ENCODE results near the gene BNIP5.
A peak's percentile ranks its signal among the peaks of the same experiment; 100 is the strongest.

BNIP5 gene

GRCh38 chr6:36319436-36319762 lies 17.3 kb downstream of the BNIP5 start (continued):
- TF ChIP-seq, protein P1, sequence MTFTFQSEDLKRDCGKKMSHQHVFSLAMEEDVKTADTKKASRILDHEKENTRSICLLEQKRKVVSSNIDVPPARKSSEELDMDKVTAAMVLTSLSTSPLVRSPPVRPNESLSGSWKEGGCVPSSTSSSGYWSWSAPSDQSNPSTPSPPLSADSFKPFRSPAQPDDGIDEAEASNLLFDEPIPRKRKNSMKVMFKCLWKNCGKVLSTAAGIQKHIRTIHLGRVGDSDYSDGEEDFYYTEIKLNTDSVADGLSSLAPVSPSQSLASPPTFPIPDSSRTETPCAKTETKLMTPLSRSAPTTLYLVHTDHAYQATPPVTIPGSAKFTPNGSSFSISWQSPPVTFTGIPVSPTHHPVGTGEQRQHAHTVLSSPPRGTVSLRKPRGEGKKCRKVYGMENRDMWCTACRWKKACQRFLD (tag by site-specific recombination; IDR thresholded peaks at IDR 0.05): no peak
- TF ChIP-seq ZBTB1 (tag by site-specific recombination; IDR thresholded peaks at IDR 0.05) (no peak), ZNF580 (tag by site-specific recombination; IDR thresholded peaks at IDR 0.05) (no peak), ZNF548 (tag by site-specific recombination; IDR thresholded peaks at IDR 0.05) (no peak), ZNF280C (tag by site-specific recombination; IDR thresholded peaks at IDR 0.05) (no peak), HOXA7 (CRISPR knock-in tag; IDR thresholded peaks at IDR 0.05; ENCODE audit: borderline replicate concordance) (no peak), ZBTB21 (tag by site-specific recombination; IDR thresholded peaks at IDR 0.05) (no peak), ZNF211 (tag by site-specific recombination; IDR thresholded peaks at IDR 0.05; ENCODE audit: low read depth) (no peak)

DNA sequence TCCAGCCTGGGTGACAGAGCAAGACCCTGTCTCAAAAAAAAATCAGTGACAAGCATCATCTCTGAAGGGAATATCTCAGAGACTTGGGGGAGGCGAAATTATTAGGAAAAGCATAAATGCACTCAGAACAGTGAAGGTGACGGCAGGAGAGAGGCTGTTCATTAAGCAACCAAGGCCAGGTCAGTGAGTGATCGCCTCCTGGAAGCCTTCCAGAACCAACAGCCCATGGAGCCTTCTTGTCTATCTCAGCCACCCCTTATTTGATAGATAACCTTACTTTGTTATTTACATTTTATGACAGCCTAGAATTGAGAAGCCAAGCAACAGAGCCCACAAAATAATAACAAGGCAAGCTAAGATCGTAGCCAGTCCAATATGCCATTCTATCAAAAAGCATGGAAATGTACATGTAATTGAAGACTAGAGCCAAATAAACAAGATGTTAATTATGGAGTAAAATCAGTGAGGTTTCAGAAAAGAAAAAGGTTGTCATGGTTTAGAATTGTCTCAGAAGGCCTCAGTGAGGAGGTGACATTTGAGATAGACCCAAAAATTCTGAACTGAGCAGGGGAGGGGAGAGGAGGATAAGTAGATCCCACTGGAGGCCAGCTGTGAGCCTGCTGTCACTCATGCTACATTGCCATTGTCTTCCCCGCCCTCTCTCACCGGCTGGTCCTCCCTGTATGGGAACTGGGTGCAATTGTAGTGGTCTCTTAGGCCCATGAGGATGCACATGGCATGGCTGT lies 17.8 kb downstream of the BNIP5 start:
- CTCF ChIA-PET: interaction anchor here (0.8 to 8.1 kb wide), 5 partner anchors 10 to 43 kb away, joined by 3 to 83 read pairs (median 5); no protein-coding TSS in a partner anchor
- POLR2A ChIA-PET: interaction anchor here (0.5 kb wide), 1 partner anchor 290 kb away, joined by 3 read pairs; no protein-coding TSS in a partner anchor

More for the DNA sequence above, 17.8 kb downstream of the BNIP5 start:
- peak overlapping the region; percentile 26; the same call in 1 of the 2 replicates for H3K27ac ChIP-seq (ENCODE audit: extremely low read depth, low read depth, low read length)
- TF ChIP-seq ZNF10 (tag by site-specific recombination; IDR thresholded peaks at IDR 0.05): peak; percentile 23; the same call in 1 of the 2 replicates
- peak; percentile 25; the same call in 1 of the 2 replicates for TF ChIP-seq PRDM10 (tag by site-specific recombination; IDR thresholded peaks at IDR 0.05)
- TF ChIP-seq, protein P2, sequence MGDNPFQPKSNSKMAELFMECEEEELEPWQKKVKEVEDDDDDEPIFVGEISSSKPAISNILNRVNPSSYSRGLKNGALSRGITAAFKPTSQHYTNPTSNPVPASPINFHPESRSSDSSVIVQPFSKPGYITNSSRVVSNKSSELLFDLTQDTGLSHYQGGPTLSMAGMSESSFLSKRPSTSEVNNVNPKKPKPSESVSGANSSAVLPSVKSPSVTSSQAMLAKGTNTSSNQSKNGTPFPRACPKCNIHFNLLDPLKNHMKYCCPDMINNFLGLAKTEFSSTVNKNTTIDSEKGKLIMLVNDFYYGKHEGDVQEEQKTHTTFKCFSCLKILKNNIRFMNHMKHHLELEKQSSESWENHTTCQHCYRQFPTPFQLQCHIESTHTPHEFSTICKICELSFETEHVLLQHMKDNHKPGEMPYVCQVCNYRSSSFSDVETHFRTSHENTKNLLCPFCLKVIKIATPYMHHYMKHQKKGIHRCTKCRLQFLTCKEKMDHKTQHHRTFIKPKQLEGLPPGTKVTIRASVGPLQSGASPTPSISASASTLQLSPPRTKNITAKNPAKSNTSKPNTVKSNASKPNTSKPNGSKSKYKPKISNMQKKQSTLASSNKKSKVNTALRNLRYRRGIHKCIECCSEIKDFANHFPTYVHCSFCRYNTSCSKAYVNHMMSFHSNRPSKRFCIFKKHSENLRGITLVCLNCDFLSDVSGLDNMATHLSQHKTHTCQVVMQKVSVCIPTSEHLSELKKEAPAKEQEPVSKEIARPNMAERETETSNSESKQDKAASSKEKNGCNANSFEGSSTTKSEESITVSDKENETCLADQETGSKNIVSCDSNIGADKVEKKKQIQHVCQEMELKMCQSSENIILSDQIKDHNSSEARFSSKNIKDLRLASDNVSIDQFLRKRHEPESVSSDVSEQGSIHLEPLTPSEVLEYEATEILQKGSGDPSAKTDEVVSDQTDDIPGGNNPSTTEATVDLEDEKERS (tag by site-specific recombination; IDR thresholded peaks at IDR 0.05): no peak
- TF ChIP-seq SP7 (tag by site-specific recombination; IDR thresholded peaks at IDR 0.05): peak; percentile 94
- 0 out of 2 replicates have a peak, but pooled peaks have one; percentile 13 for TF ChIP-seq PRDM1 (tag by site-specific recombination; IDR thresholded peaks at IDR 0.05)
- TF ChIP-seq TSHZ1 (tag by site-specific recombination; IDR thresholded peaks at IDR 0.05; ENCODE audit: borderline replicate concordance): 0 out of 2 replicates have a peak, but pooled peaks have one; percentile 57
- no peak for TF ChIP-seq ZNF23 (tag by site-specific recombination; IDR thresholded peaks at IDR 0.05; ENCODE audit: borderline replicate concordance)
- H3K9me3 ChIP-seq (ENCODE audit: control insufficient read depth, insufficient read depth, low read depth, low read length): no peaks in the 10 kb centered on the region
- no peak overlapping the region for H3K4me3 ChIP-seq (ENCODE audit: low read depth, low read length)
- H3K36me3 ChIP-seq (ENCODE audit: control insufficient read depth in 2 of 2, insufficient read depth in 1 of 2, low read length in 2 of 2): no peaks in the 10 kb centered on the region
- peaks cover 22% of the 10 kb centered on the region for H3K4me1 ChIP-seq (ENCODE audit: control insufficient read depth, insufficient read depth, low read length)
